HG03521 (cell line): Measurements from ENCODE around the gene GMDS.

Source experiments
- ATAC-seq: cut with Tn5 transposase; IDR thresholded peaks from one replicate; pipeline ENCODE4 v1.9.1; 2021; ENCODE audit warnings: mild to moderate bottlenecking, moderate library complexity; ENCODE audit not compliant: unreplicated experiment

Gene GMDS

GRCh38 chr6:1952740-1953360 lies 292.6 kb downstream of the GMDS start:
- ATAC-seq: no peak

- ATAC-seq: no peak
Measured at GRCh38 chr6:1950631-1951030, 294.8 kb downstream of the GMDS start.

GRCh38 chr6:1949538-1949937 lies 295.9 kb downstream of the GMDS start:
- ATAC-seq: no peak

GRCh38 chr6:1947922-1948321 lies 297.5 kb downstream of the GMDS start:
- no peak for ATAC-seq

GRCh38 chr6:1946583-1946982 lies 298.8 kb downstream of the GMDS start:
- ATAC-seq: no peak

GRCh38 chr6:1945235-1945832 lies 300.1 kb downstream of the GMDS start:
- ATAC-seq: no peak

- ATAC-seq: no peak
Measured at GRCh38 chr6:1942834-1943233, 302.6 kb downstream of the GMDS start.

- no peak for ATAC-seq
Measured at GRCh38 chr6:1941534-1941933, 303.9 kb downstream of the GMDS start.

- ATAC-seq: no peak
Measured at GRCh38 chr6:1940381-1940780, 305.0 kb downstream of the GMDS start.

- ATAC-seq: no peak
Measured at GRCh38 chr6:1933292-1933691, 312.1 kb downstream of the GMDS start.

- ATAC-seq: no peak
Measured at GRCh38 chr6:1931817-1932216, 313.6 kb downstream of the GMDS start.

- no peak for ATAC-seq
Measured at GRCh38 chr6:1930356-1930755, 315.0 kb downstream of the GMDS start.

- no peak for ATAC-seq
Measured at GRCh38 chr6:1929931-1930330, 315.5 kb downstream of the GMDS start.

GRCh38 chr6:1925743-1926430 lies 319.5 kb downstream of the GMDS start:
- ATAC-seq: no peak

- ATAC-seq: no peak
Measured at GRCh38 chr6:1923449-1923848, 322.0 kb downstream of the GMDS start.

GRCh38 chr6:1917626-1918371 lies 327.6 kb downstream of the GMDS start:
- ATAC-seq: no peak

GRCh38 chr6:1916334-1917070 lies 328.9 kb downstream of the GMDS start:
- no peak for ATAC-seq

- no peak for ATAC-seq
Measured at GRCh38 chr6:1915226-1915625, 330.2 kb downstream of the GMDS start.

GRCh38 chr6:1913577-1913976 lies 331.8 kb downstream of the GMDS start:
- ATAC-seq: no peak

- no peak for ATAC-seq
Measured at GRCh38 chr6:1912731-1913130, 332.7 kb downstream of the GMDS start.

GRCh38 chr6:1911474-1911873 lies 333.9 kb downstream of the GMDS start:
- no peak for ATAC-seq
